ENCODE measurements around the gene MUC5B. TPM values are rescaled to one million over a fixed set of nuclear protein-coding genes. Genes with fewer than 3 reads are reported as not detected.

The MUC5B gene
- total RNA-seq, 1 experiment from 2014 or later: 1.6 TPM

GRCh38 chr11:1196516-1197391 is 26.1 kb upstream of the MUC5B start:
- no peaks in the 10 kb centered on the region for H3K36me3 Mint-ChIP-seq
- DNase-seq (ENCODE audit: low spot score): peak; percentile 6

GRCh38 chr11:1197431-1197885 is 25.4 kb upstream of the MUC5B start:
- Mint-ChIP-seq H3K9me3 (peaks cover 1% of the 10 kb centered on the region), H3K27ac (no peak overlapping the region), H3K36me3 (no peaks in the 10 kb centered on the region), H3K27me3 (ENCODE audit: low read depth) (peaks cover under 1% of the 10 kb centered on the region), H3K4me3 (no peak overlapping the region), H3K4me1 (no peaks in the 10 kb centered on the region)
- DNase-seq (ENCODE audit: low spot score) (peak; percentile 11), ATAC-seq (no peak)
- CTCF ChIA-PET: no interaction called here
- POLR2A ChIA-PET: no interaction called here
- TF ChIP-seq FOXP1 (CRISPR knock-in tag; IDR thresholded peaks at IDR 0.05; ENCODE audit: borderline replicate concordance) (no peak), JUN (CRISPR knock-in tag; IDR thresholded peaks at IDR 0.05) (no peak), TEAD1 (CRISPR knock-in tag; IDR thresholded peaks at IDR 0.05) (no peak), USF2 (CRISPR knock-in tag; IDR thresholded peaks at IDR 0.05) (no peak)

More at GRCh38 chr11:1196516-1197391, 26.1 kb upstream of the MUC5B start:
- H3K4me1 Mint-ChIP-seq: no peaks in the 10 kb centered on the region
- no peak overlapping the region for H3K27ac Mint-ChIP-seq
- ATAC-seq: no peak
- H3K27me3 Mint-ChIP-seq (ENCODE audit: low read depth): peaks cover 4% of the 10 kb centered on the region
- ChIA-PET CTCF (no interaction called here), POLR2A (no interaction called here)
- peaks cover 5% of the 10 kb centered on the region for H3K9me3 Mint-ChIP-seq
- TF ChIP-seq NFE2L1 (CRISPR knock-in tag; IDR thresholded peaks at IDR 0.05) (no peak), ELF4 (CRISPR knock-in tag; IDR thresholded peaks at IDR 0.05; ENCODE audit: low read depth) (no peak)
- H3K4me3 Mint-ChIP-seq: no peak overlapping the region

GRCh38 chr11:1197886-1198560 is 24.8 kb upstream of the MUC5B start:
- ChIA-PET CTCF (no interaction called here), POLR2A (no interaction called here)
- Mint-ChIP-seq H3K27ac (no peak overlapping the region), H3K4me3 (no peak overlapping the region), H3K9me3 (no peaks in the 10 kb centered on the region), H3K36me3 (no peaks in the 10 kb centered on the region), H3K27me3 (ENCODE audit: low read depth) (no peaks in the 10 kb centered on the region), H3K4me1 (no peaks in the 10 kb centered on the region)
- ATAC-seq: peak; percentile 64
- DNase-seq (ENCODE audit: low spot score): peak; percentile 47
- TF ChIP-seq IRF1 (CRISPR knock-in tag; IDR thresholded peaks at IDR 0.05) (no peak), FOXJ3 (CRISPR knock-in tag; IDR thresholded peaks at IDR 0.05; ENCODE audit: borderline replicate concordance) (no peak), ZNF512 (CRISPR knock-in tag; IDR thresholded peaks at IDR 0.05; ENCODE audit: borderline replicate concordance) (no peak), TCF7 (CRISPR knock-in tag; IDR thresholded peaks at IDR 0.05; ENCODE audit: low read depth) (no peak)

GRCh38 chr11:1198561-1199240 is 24.2 kb upstream of the MUC5B start:
- no peaks in the 10 kb centered on the region for H3K27me3 Mint-ChIP-seq (ENCODE audit: low read depth)
- CTCF ChIA-PET: no interaction called here
- DNase-seq (ENCODE audit: low spot score): peak; percentile 10

More at GRCh38 chr11:1198561-1199240, 24.2 kb upstream of the MUC5B start:
- Mint-ChIP-seq H3K36me3 (no peaks in the 10 kb centered on the region), H3K4me1 (no peaks in the 10 kb centered on the region), H3K27ac (no peak overlapping the region), H3K9me3 (no peaks in the 10 kb centered on the region), H3K4me3 (no peak overlapping the region)
- ATAC-seq: no peak
- no peak for TF ChIP-seq MXD4 (CRISPR knock-in tag; IDR thresholded peaks at IDR 0.05; ENCODE audit: borderline replicate concordance)
- POLR2A ChIA-PET: no interaction called here

Measured in WTC11 (cell line).